GM23338 (cell line): ENCODE data around the gene A3GALT2. TPM values are rescaled to one million over a fixed set of nuclear protein-coding genes. Genes with fewer than 3 reads are reported as not detected.

ENCODE experiments used
- ATAC-seq: fragments of 200-7000 bp; cut with Tn5 transposase; 3 replicates; pipeline ENCODE4 v1.9.1; 2020
- DNase-seq: peaks from one replicate; pipeline ENCODE4 v3.0.0-alpha.2; 2015; ENCODE audit warnings: low spot score
- H2AFZ ChIP-seq: fragments of 200-600 bp; sonication (generic); 2 replicates; pipeline ENCODE4 v1.8.0; 2016; ENCODE audit warnings: antibody characterized with exemption, mild to moderate bottlenecking, moderate library complexity
- H3F3A ChIP-seq: fragments of 200-600 bp; sonication (generic); replicated peaks from 2 replicates; pipeline ENCODE4 v1.8.0; 2017; ENCODE audit warnings: antibody characterized with exemption, mixed run types, low read depth
- H3K27ac ChIP-seq: fragments of 200-600 bp; sonication (generic); 2 replicates; pipeline ENCODE4 v1.6.1; 2016; ENCODE audit warnings: low read depth
- H3K27me3 ChIP-seq: fragments of 200-600 bp; sonication (generic); 2 replicates; pipeline ENCODE4 v1.8.0; 2016; ENCODE audit warnings: mild to moderate bottlenecking, mixed run types, moderate library complexity; ENCODE audit not compliant: insufficient read depth
- H3K36me3 ChIP-seq: fragments of 200-600 bp; sonication (generic); 2 replicates; pipeline ENCODE4 v1.8.0; 2016; ENCODE audit warnings: mild to moderate bottlenecking; ENCODE audit not compliant: insufficient read depth
- H3K4me1 ChIP-seq: fragments of 200-600 bp; sonication (generic); 2 replicates; pipeline ENCODE4 v1.8.0; 2016; ENCODE audit warnings: mild to moderate bottlenecking, moderate library complexity; ENCODE audit not compliant: insufficient read depth
- H3K4me2 ChIP-seq: fragments of 200-600 bp; sonication (generic); 2 replicates; pipeline ENCODE4 v1.7.1; 2017; ENCODE audit warnings: mixed run types
- H3K4me3 ChIP-seq: fragments of 200-600 bp; sonication (generic); 2 replicates; pipeline ENCODE4 v1.6.1; 2016; ENCODE audit warnings: mixed run types
- H3K79me2 ChIP-seq: fragments of 200-600 bp; sonication (generic); replicated peaks from 2 replicates; pipeline ENCODE4 v1.8.0; 2017; ENCODE audit warnings: mild to moderate bottlenecking; ENCODE audit not compliant: insufficient read depth
- H3K9me2 ChIP-seq: fragments of 200-600 bp; sonication (generic); 2 replicates; pipeline ENCODE4 v1.8.0; 2017; ENCODE audit not compliant: insufficient read depth
- H4K20me1 ChIP-seq: fragments of 200-600 bp; sonication (generic); replicated peaks from 2 replicates; pipeline ENCODE4 v1.8.0; 2017; ENCODE audit warnings: mild to moderate bottlenecking; ENCODE audit not compliant: insufficient read depth
- H3K27ac Mint-ChIP-seq: 2 replicates; pipeline ENCODE4 v1.8.0; 2020; ENCODE audit warnings: inconsistent platforms, mild to moderate bottlenecking, moderate library complexity, mixed read lengths
- H3K27me3 Mint-ChIP-seq: 3 replicates; pipeline ENCODE4 v1.8.0; 2022; ENCODE audit warnings: low read depth, mild to moderate bottlenecking, moderate library complexity, mixed read lengths, inconsistent platforms; ENCODE audit not compliant: insufficient read depth, poor library complexity
- H3K36me3 Mint-ChIP-seq: 3 replicates; pipeline ENCODE4 v1.8.0; 2021; ENCODE audit warnings: low read depth, mild to moderate bottlenecking, inconsistent platforms, moderate library complexity, mixed read lengths
- H3K4me1 Mint-ChIP-seq: 3 replicates; pipeline ENCODE4 v1.8.0; 2020; ENCODE audit warnings: mild to moderate bottlenecking, inconsistent platforms, mixed read lengths
- H3K4me3 Mint-ChIP-seq: 3 replicates; pipeline ENCODE4 v1.8.0; 2021; ENCODE audit warnings: moderate library complexity, mild to moderate bottlenecking, inconsistent platforms, mixed read lengths
- H3K9me3 Mint-ChIP-seq: 3 replicates; pipeline ENCODE4 v1.8.0; 2020; ENCODE audit warnings: moderate library complexity, mild to moderate bottlenecking, inconsistent platforms, mixed read lengths
- CREB1 ChIP-seq: fragments of 250-450 bp; sonication (Bioruptor Pico); IDR thresholded peaks from 2 replicates; pipeline ENCODE4 v1.5.0; 2020; ENCODE audit warnings: low read depth, mild to moderate bottlenecking, moderate library complexity
- CTCF ChIP-seq, 2 experiments: fragments of 200-600 bp in 1 of 2; sonication (generic) in 1 of 2; conservative IDR thresholded peaks; 2 replicates each; pipeline versions ENCODE4 v1.5.1 to v1.6.1; 2016 to 2017; ENCODE audit warnings: antibody characterized with exemption in 2 of 2, low read depth in 2 of 2, mild to moderate bottlenecking in 2 of 2, moderate library complexity in 1 of 2
- EZH2phosphoT487 ChIP-seq: fragments of 200-600 bp; sonication (generic); IDR thresholded peaks from one replicate; pipeline ENCODE4 v1.8.1; 2018; ENCODE audit warnings: antibody characterized with exemption; ENCODE audit not compliant: unreplicated experiment
- JUNB ChIP-seq: IDR thresholded peaks from one replicate; pipeline ENCODE4 v1.6.1; 2016; ENCODE audit warnings: antibody characterized with exemption; ENCODE audit not compliant: unreplicated experiment
- NANOG ChIP-seq: IDR thresholded peaks from 2 replicates; pipeline ENCODE4 v1.6.1; 2016; ENCODE audit warnings: antibody characterized with exemption, borderline replicate concordance
- POLR2AphosphoS5 ChIP-seq: IDR thresholded peaks from 2 replicates; pipeline ENCODE4 v1.6.1; 2016; ENCODE audit warnings: antibody characterized with exemption, low read depth
- REST ChIP-seq: IDR thresholded peaks from one replicate; pipeline ENCODE4 v1.6.1; 2018; ENCODE audit warnings: antibody characterized with exemption; ENCODE audit not compliant: unreplicated experiment
- ZNF114 ChIP-seq: fragments of 250-450 bp; sonication (Bioruptor Pico); IDR thresholded peaks from 2 replicates; pipeline ENCODE4 v1.5.0; 2020; ENCODE audit warnings: mild to moderate bottlenecking, moderate library complexity
- ZNF331 ChIP-seq: fragments of 250-450 bp; sonication (Bioruptor Pico); IDR thresholded peaks from 2 replicates; pipeline ENCODE4 v1.5.0; 2020; ENCODE audit warnings: low read depth, mild to moderate bottlenecking, moderate library complexity
- polyA plus RNA-seq: library from polyadenylated mRNA; unstranded; fragments of >200 nt; fragmentation: Nextera tagmentation; extraction: Ambion mirVana; gene quantifications from 2 replicates; pipeline ENCODE4 v1.2.1, GENCODE V29; 2016
- total RNA-seq: library from RNA; depleted of rRNA; stranded (reverse); fragments of >200 nt; shearing (Covaris generic); gene quantifications from 2 replicates; pipeline ENCODE4 v1.2.3, GENCODE V29; 2014
- TF ChIP-seq, protein P1 (sequence below): IDR thresholded peaks from 2 replicates; pipeline ENCODE4 v1.6.1; 2016; ENCODE audit warnings: antibody characterized with exemption

Gene A3GALT2
- total and polyA plus RNA-seq, 2 experiments from 2014 or later, result not detected

DNA sequence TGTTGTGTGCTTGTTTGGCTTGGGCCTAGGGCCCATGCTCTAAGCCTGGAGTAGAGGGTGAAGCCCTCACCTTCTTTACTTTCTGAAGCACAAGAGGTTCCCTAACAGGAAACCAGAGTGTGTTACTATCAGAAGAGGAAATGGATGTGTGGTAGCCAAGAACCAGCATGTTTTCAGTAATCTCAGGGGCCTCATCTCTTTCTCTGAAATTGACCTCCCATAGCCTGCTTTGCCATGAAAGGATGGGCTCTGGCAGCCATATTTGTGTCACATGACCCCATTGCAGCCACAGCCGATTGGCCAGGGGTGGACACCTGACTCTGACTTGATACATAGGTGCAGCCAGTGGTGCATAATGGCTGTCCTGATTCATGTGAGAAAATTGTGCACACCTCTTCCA, 18.6 kb downstream of the A3GALT2 start:
- H3K27me3 ChIP-seq, result peaks cover 27% of the 10 kb centered on the region
- no peak overlapping the region for H3K27ac ChIP-seq
- peaks cover 14% of the 10 kb centered on the region; the same call in 1 of the 2 replicates for H3K4me1 ChIP-seq
- H3K36me3 Mint-ChIP-seq, result peaks cover 29% of the 10 kb centered on the region
- no peak overlapping the region for H3K4me2 ChIP-seq
- no peak for DNase-seq
- no peak overlapping the region for H2AFZ ChIP-seq
- H3K4me3 ChIP-seq, result no peak overlapping the region
- H3K27me3 Mint-ChIP-seq, result peaks cover 25% of the 10 kb centered on the region
- H3K9me2 ChIP-seq, result peaks cover 2% of the 10 kb centered on the region; the same call in 1 of the 2 replicates
- H3K79me2 ChIP-seq, result no peaks in the 10 kb centered on the region
- no peaks in the 10 kb centered on the region; the same call in 1 of the 2 replicates for H4K20me1 ChIP-seq
- no peak overlapping the region for H3K27ac Mint-ChIP-seq
- TF ChIP-seq EZH2phosphoT487 (no peak), NANOG (no peak), CREB1 (CRISPR knock-in tag) (no peak), REST (no peak), JUNB (no peak), CTCF (conservative IDR thresholded peaks at IDR 0.05; ENCODE audit: low read depth in 2 of 2) (no peak)
- TF ChIP-seq, protein P1, sequence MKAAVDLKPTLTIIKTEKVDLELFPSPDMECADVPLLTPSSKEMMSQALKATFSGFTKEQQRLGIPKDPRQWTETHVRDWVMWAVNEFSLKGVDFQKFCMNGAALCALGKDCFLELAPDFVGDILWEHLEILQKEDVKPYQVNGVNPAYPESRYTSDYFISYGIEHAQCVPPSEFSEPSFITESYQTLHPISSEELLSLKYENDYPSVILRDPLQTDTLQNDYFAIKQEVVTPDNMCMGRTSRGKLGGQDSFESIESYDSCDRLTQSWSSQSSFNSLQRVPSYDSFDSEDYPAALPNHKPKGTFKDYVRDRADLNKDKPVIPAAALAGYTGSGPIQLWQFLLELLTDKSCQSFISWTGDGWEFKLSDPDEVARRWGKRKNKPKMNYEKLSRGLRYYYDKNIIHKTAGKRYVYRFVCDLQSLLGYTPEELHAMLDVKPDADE, result no peak
- peaks cover 12% of the 10 kb centered on the region for H3K4me1 Mint-ChIP-seq
- H3K36me3 ChIP-seq, result no peaks in the 10 kb centered on the region
- no peaks in the 10 kb centered on the region for H3F3A ChIP-seq
- H3K4me3 Mint-ChIP-seq, result no peak overlapping the region
- no peak for ATAC-seq
- H3K9me3 Mint-ChIP-seq, result peaks cover 3% of the 10 kb centered on the region; the same call in 1 of the 3 replicates

DNA sequence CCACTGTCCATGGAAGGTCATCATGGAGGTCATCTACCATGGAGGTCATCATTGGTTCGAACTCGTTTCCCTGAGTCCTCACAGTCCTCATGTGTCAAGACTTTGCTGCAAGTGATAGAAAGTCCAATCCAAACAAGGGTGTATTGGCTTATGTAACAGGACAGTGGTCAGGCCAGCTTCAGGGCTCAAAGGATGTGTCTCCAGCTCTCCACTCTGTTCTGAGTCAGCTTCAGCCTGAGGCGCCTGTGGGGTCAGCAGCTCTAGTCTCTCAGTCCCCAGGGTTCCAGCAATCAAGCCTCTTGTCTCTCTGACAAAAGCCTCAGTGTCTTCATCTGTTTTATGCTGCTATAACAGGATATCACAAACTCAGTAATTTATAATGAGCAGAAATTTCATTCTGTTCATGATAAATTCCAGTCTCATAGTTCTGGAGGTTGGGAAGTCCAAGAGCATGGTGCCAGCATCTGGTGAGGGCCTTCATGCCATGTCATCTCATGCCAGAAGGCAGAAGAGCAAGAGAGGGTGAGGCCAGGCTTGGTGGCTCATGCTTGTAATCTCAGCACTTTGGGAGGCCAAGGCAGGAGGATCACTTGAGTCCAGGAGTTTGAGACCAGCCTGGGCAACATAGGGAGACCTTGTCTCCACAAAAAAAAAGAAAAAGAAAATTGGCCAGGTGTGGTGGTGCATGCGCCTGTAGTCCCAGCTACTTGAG, 19.5 kb downstream of the A3GALT2 start:
- no peak overlapping the region for H3K27ac Mint-ChIP-seq
- ATAC-seq, result no peak
- H2AFZ ChIP-seq, result no peak overlapping the region
- TF ChIP-seq CTCF (conservative IDR thresholded peaks at IDR 0.05; ENCODE audit: low read depth in 2 of 2) (no peak), ZNF331 (CRISPR knock-in tag) (no peak), EZH2phosphoT487 (no peak), POLR2AphosphoS5 (no peak), NANOG (no peak), ZNF114 (CRISPR knock-in tag) (no peak)
- TF ChIP-seq, protein P1, result no peak

More for the DNA sequence above, 19.5 kb downstream of the A3GALT2 start:
- peaks cover 12% of the 10 kb centered on the region for H3K4me1 Mint-ChIP-seq
- no peak for DNase-seq
- H3F3A ChIP-seq, result no peaks in the 10 kb centered on the region
- peaks cover 12% of the 10 kb centered on the region; the same call in 1 of the 2 replicates for H3K4me1 ChIP-seq
- peaks cover 37% of the 10 kb centered on the region for H3K36me3 Mint-ChIP-seq
- H3K4me2 ChIP-seq, result no peak overlapping the region
- H3K4me3 ChIP-seq, result no peak overlapping the region
- peaks cover 18% of the 10 kb centered on the region for H3K27me3 ChIP-seq
- no peaks in the 10 kb centered on the region; the same call in 1 of the 2 replicates for H3K36me3 ChIP-seq
- H3K79me2 ChIP-seq, result no peaks in the 10 kb centered on the region
- H3K9me3 Mint-ChIP-seq, result peaks cover 3% of the 10 kb centered on the region; the same call in 1 of the 3 replicates
- no peak overlapping the region for H3K4me3 Mint-ChIP-seq
- no peak overlapping the region for H3K27ac ChIP-seq
- H3K27me3 Mint-ChIP-seq, result peaks cover 19% of the 10 kb centered on the region
- H3K9me2 ChIP-seq, result peaks cover 2% of the 10 kb centered on the region; the same call in 1 of the 2 replicates
- H4K20me1 ChIP-seq, result no peaks in the 10 kb centered on the region; the same call in 1 of the 2 replicates
